ENCODE measurements around the gene RASGRF2.
"Not testable (repeated sequence)": the region's sequence is repeated elsewhere in the genome, so short reads cannot be mapped to it uniquely, and the experiment has no call there.

- TF ChIP-seq RNF2 (IDR thresholded peaks at IDR 0.05; ENCODE audit: borderline replicate concordance, low read depth, low read length, missing control alignments, poor library complexity, severe bottlenecking); TBP (IDR thresholded peaks at IDR 0.05; ENCODE audit: low read depth, low read length): not testable (repeated sequence)
These were observed 302.6 kb downstream of the RASGRF2 start for GRCh38 chr5:81262796-81263195.

Measured in H1 (cell line).